Measurements from ENCODE around the gene TRPM6. TPM values are rescaled to one million over a fixed set of nuclear protein-coding genes. Genes with fewer than 3 reads are reported as not detected.
A peak's percentile ranks its signal among the peaks of the same experiment; 100 is the strongest.
"Not testable (repeated sequence)": the region's sequence is repeated elsewhere in the genome, so short reads cannot be mapped to it uniquely, and the experiment has no call there.

Gene TRPM6
- total RNA-seq (2014; rRNA removed; shearing (Covaris generic)): not detected in 2 replicates

- peak; percentile 32 for DNase-seq (ENCODE audit: low spot score)
Measured at GRCh38 chr9:74887041-74887980, at the start of gene TRPM6. TSS of gene TRPM6 (minus strand) at chr9:74887921. CDS start at chr9:74887856, 65 bp downstream.

DNA sequence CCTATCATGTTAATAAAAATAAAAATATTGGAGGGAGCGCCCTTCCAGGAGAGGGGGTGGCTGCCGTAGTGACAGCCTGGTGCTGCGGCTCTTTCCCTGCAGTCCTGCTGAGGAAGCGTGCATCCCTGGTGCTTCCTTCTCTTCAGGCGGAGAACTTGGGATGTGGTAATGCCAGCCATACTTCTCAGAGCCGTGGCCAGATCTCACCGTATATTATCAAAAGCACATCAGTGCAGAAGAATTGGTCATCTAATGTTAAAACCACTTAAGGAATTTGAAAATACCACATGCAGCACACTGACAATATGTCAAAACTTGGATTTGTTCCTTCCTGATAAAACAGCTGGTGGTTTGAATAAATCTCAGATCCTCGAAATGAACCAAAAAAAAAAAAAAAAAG is 47.3 kb upstream of the TRPM6 start:
- no peak for DNase-seq (ENCODE audit: low spot score)

GRCh38 chr9:74921737-74922136 is 34.0 kb upstream of the TRPM6 start:
- no peak for DNase-seq (ENCODE audit: low spot score)

DNA sequence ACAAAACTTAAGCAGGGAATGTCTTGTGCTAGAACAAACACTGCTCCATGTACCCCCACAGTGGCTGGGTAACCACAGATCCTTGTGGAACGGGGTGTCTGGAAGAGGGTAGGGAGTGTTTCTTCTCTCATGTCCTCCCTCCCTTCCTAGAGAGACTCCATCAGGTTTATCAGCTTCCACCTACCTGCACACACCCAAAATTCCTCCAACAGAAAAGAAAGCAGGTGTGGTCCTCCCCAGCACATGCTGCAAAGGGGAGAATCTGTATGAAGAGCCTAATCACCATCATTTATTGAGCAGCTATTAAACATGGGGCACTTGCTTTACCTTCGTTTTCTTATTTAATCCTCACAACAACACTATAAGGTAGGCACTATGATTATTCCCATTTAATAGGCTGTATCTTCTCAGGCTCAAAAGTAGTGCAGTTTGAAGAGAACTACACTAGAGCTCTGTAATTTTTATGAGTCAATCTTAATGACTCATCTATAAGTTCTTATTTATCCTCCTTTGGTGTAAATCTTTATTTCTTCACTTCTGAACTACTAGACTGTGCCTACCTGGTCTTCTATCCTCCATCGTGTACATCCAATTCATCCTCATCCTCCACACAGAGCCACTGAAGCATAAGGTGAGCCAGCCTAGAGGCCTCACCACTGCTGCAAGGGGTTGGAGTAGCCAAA is 33.4 kb upstream of the TRPM6 start:
- no peak for DNase-seq (ENCODE audit: low spot score)

DNA sequence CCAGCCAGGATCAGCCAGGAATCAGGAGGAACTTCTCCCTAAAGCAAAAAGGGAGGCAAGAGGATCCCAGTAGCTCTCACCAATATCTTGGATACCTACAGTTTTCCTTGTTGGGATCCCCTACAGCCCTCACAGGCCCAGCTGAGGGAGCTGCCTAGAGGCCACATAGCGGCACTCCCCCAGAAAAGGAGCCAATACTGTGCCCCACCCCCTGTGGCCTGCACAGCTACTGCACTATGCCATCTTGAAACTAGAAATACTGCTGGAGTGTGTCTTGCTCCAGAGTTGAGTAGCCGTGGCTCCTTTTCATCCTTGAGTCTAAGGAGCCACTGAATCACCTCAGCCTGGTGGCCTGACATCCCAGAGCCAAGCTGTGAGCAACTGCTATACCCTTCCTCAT is 22.3 kb upstream of the TRPM6 start:
- DNase-seq (ENCODE audit: low spot score): no peak

DNA sequence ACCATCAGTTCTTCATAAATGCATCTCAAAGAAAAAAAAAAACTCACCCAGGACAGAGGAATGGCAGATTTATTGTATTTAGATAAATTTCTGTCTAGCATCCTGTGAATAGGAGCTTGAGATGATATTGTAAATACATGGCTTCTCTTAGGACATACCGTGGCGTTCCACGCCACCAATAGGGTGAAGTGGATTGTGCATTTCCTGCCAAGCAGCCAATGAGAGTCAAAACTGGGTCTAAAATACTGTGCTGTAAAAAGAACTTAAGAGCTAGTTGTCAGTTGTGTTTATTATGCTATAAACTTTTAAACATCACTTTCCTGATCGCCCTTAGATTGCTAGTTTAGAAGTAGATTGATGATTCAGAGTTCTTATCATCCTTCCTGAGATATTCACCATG is 20.9 kb upstream of the TRPM6 start:
- no peak for DNase-seq (ENCODE audit: low spot score)

DNA sequence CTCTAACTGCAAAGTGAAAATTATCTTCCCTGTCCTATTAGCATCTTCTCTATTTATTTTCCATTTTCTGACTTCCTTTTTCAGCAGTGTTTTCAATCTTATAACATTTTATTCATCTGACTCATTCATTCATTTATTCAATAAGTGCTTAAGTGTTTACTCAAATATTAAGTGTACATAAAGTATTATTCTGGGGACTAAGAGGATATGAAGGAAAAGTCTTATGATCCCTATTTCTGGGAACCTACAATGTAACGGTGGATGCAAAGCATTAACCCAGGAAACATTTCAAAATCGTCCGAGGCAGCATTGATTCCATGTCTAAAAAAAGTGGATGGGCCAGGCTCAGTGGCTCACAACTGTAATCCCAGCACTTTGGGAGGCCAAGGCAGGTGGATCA is 19.4 kb upstream of the TRPM6 start:
- no peak for DNase-seq (ENCODE audit: low spot score)

DNA sequence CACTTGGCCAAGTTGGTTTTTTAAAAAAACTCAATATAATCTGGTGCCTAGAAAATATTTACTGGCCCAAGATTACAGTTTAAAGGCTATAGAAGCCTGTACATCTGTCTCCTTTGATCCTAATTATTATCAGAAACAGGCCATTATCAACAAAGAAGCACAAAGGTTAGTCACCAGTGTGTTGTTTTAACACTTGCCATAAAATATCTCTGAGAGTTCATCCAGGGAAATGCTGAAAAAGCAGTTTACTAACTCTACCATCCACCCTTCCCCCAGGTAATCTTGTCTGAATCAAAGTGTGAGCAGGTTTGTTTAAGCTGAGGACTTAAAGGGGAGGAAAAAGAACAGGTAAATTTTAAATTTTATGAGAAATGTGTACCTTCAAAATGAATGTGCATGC is 13.3 kb upstream of the TRPM6 start:
- DNase-seq (ENCODE audit: low spot score): no peak

DNA sequence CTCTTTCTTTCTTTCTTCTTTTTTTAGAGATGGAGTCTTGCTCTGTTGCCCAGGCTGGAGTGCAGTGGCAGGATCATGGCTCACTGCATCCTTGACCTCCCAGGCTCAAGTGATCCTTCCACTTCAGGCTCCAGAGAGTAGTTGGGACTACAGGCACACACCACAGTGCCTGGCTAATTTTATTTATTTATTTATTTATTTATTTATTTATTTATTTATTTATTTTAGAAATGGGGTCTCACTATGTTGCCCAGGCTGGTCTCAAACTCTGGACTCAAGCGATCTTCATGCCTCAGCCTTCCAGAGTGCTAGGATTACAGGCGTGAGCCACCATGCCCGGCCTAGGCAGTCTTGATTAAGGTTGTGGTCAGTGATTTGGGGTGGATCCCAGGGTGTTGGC is 728 bp upstream of the TRPM6 start:
- DNase-seq (ENCODE audit: low spot score): not testable (repeated sequence)

GRCh38 chr9:74887981-74888370 is 255 bp upstream of the TRPM6 start:
- DNase-seq (ENCODE audit: low spot score): no peak

DNA sequence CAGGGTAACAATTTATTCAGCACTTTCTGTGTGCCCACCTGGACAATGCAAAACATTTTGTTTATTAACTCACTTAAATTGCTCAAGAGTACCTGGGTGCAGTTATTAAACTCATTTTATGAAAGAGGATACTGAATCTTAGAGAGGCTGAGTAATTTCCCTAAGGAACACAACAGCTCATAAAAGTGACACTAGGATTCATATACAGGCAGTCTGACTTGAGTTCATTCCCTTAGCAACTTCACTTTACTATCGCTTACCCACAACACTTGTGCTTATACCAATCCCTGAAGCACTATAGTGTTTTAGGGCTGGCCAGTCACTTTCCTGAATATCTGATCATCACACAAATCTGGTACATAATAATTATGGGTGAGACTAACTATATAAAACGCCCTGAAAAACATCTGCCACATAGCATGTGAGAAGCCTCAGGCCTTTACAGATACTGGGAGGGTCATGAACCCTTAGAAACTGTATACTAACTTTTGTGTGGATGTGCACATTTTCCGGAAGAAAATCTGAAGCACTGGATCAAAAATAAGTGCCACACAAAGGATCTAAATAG is 11.3 kb downstream of the TRPM6 start:
- DNase-seq (ENCODE audit: low spot score): no peak

DNA sequence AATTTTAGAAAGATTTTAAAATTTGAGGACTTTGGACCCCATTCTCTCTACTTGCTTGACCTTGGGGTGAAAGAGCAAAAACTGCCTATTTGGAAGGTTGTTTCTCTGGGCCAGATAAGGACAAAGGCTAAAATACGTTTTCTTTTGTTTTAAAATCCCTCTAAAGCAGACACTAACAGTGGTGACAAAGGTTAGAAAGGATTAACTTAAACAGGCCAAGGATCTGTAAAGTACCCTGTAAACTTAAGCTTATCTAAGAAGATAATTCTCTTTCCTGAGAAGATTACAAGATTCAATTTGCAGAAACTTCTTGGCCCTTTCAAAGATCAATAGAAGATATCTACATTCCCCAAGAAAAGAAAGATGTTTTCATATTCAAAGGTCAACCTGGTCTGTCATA is 12.1 kb downstream of the TRPM6 start:
- no peak for DNase-seq (ENCODE audit: low spot score)

DNA sequence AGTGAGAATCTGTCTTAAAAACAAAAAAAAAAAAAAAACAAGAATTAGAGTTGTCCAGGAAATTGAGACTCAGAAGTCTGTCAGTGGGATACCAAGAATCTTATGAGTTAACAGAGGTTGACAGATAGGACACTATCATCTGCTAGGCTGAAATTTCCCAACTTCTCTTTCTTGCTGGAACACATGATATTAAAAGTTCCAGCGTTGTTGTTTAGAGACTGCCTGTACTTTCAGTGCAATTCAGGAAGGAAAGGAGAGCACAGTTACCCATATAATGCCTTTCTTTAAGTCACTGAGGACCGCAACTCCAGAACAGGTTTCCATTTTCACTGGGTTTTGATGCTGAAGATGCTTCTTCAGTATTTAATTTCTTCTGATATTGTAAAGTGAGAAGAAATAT is 13.5 kb downstream of the TRPM6 start:
- DNase-seq (ENCODE audit: low spot score): no peak

DNA sequence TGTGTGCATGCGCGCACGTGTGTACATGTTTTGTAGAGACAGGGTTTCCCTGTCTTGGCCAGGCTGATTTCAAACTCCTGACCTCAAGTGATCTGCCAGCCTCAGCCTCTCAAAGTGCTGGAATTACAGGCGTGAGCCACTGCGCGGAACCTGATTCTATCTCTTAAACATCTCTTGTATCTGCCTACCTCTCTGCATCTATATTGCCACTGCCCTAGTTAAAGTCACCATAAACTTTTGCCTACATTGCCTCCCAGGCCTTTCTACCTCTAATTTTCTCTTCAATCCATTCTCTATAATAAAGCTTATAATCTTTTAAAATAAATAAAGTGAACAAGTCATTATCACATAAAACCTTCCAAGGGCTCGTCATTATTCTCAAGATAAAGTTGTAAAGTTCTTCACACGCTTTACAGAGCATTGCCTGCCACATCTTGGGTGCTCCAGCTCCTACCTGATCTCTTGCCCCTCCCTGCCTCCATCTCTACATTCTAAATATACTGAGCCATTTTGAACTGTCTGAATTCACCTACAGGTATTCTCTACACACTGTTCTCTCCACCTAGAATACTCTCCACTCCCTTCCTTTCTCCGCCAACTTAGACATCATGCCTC is 15.0 kb downstream of the TRPM6 start:
- no peak for DNase-seq (ENCODE audit: low spot score)

- DNase-seq (ENCODE audit: low spot score): no peak
Measured at GRCh38 chr9:74867483-74867882, 20.2 kb downstream of the TRPM6 start.

DNA sequence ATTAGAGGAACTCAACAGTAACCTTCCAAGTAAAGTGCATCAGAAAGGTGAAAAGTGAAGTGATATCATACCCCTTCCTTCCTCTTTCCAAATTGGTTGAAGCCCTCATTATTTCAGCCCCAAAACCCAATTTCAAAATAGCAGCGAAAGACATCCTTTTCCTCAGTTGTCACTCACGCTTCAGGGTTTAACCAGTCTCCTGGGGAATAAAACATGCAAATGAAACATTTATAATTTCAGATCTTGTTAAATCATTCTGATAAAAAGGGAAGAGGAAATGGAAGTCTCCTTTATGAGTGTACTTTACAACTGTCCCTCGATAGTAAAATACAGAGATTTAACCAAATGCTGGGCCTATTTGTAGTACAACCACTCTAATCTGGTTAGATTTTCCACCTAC is 22.5 kb downstream of the TRPM6 start:
- no peak for DNase-seq (ENCODE audit: low spot score)

- no peak for DNase-seq (ENCODE audit: low spot score)
Measured at GRCh38 chr9:74861773-74862474, 25.8 kb downstream of the TRPM6 start.

DNA sequence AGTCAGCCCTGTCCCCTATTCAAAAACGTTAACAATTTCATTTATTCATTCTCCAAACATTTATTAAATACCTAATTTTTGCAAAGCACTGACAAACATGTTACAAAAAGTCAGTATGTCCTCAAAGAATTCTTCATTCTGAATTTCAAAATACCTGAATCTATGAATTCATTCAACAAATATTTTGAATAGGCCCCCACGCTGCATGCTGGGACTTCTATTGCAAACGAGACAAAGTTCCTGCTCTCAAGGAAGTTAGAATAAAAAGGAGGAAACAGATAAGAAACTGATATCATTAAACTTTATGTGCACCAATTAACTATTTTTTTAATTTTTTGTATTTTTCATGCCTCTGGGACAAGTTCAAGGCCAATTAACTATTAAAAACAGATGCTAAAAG is 26.6 kb downstream of the TRPM6 start:
- DNase-seq (ENCODE audit: low spot score): no peak

- not testable (repeated sequence) for DNase-seq (ENCODE audit: low spot score)
Measured at GRCh38 chr9:74860247-74860646, 27.5 kb downstream of the TRPM6 start.

DNA sequence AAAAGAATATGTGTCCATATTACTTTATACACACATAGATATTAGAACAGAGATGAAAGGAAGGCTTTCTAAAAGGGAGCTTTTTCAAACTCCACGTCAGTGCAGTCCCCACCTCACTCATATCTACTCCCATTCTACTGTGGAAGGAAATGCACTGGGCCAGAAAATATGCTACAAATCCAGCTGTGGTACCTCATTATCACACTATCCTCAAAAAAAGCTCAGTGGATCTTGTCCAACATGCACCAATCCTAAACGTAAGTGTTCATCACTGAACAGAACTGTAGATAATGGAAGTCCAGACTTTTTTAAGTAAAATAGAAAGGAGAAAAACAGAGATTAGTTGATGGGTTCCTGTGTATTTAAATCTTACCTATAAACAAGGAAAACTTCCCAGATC is 27.9 kb downstream of the TRPM6 start:
- DNase-seq (ENCODE audit: low spot score): no peak

- DNase-seq (ENCODE audit: low spot score): no peak
Measured at GRCh38 chr9:74858751-74859414, 28.8 kb downstream of the TRPM6 start.

Data from HT-29 (cell line).